Prostate gland (tissue), 2 donors: ENCODE data around the gene GRM8. TPM values are rescaled to one million over a fixed set of nuclear protein-coding genes. Genes with fewer than 3 reads are reported as not detected.

Experiments
- DNase-seq: peaks from one replicate; pipeline ENCODE4 v3.0.0-alpha.2; 2019; ENCODE audit warnings: low spot score
- H3K27ac ChIP-seq, 2 donors: fragments of 200-600 bp; sonication (generic); 2 replicates each; pipeline ENCODE4 v1.5.1; 2017 to 2019
- H3K27me3 ChIP-seq: fragments of 200-600 bp; sonication (generic); replicated peaks from 2 replicates; pipeline ENCODE4 v1.5.1; 2019; ENCODE audit not compliant: insufficient read depth
- H3K36me3 ChIP-seq, 2 donors: fragments of 200-600 bp; sonication (generic); 1 replicate in 1 of 2; 2 replicates in 1 of 2; pipeline versions ENCODE4 v1.5.1 to v1.8.1; 2017 to 2019
- H3K4me1 ChIP-seq: fragments of 200-600 bp; sonication (generic); replicated peaks from 2 replicates; pipeline ENCODE4 v1.5.1; 2019
- H3K4me3 ChIP-seq, 2 donors: fragments of 200-600 bp; sonication (generic); 2 replicates each; pipeline ENCODE4 v1.5.1; 2017 to 2019
- H3K9me3 ChIP-seq: fragments of 200-600 bp; sonication (generic); 2 replicates; pipeline ENCODE4 v1.5.1; 2017
- POLR2A ChIP-seq: fragments of 450-650 bp; IDR thresholded peaks from one replicate; pipeline ENCODE4 v1.6.1; 2016; ENCODE audit warnings: antibody characterized with exemption, mild to moderate bottlenecking
- POLR2AphosphoS5 ChIP-seq: sonication (generic); formaldehyde crosslinking; IDR thresholded peaks from one replicate; pipeline ENCODE4 v1.6.1; 2017; ENCODE audit warnings: antibody characterized with exemption
- WGBS: methylation state at CpG from one replicate; pipeline ENCODE4 v1.1.5; 2018; 5-methylcytosine and 5-hydroxymethylcytosine counted together
- intact Hi-C: fragments of 100-400 bp; cut with DNase I; formaldehyde crosslinking; loops from one replicate; pipeline ENCODE4 v1.14.2; 2022
- total RNA-seq, 2 donors: library from RNA; depleted of rRNA; stranded (reverse); fragments of >200 nt; gene quantifications; one replicate each; pipeline ENCODE4 v1.1.0, GENCODE V29; 2016
- TF ChIP-seq, protein P1 (sequence below), 4 experiments: fragments of 200-600 bp in 2 of 4; fragments of 450-650 bp in 2 of 4; sonication (generic) in 2 of 4; IDR thresholded peaks; 1 replicate in 3 of 4; 2 replicates in 1 of 4; pipeline ENCODE4 v1.5.1; 2016 to 2019; ENCODE audit warnings: antibody characterized with exemption in 4 of 4, mild to moderate bottlenecking in 2 of 4, moderate library complexity in 2 of 4

Gene GRM8
- total RNA-seq, 2 donors from 2014 or later, result 1.3 to 3.7 TPM

GRCh38 chr7:126495001-126495400, 757.7 kb downstream of the GRM8 start:
- H3K36me3 ChIP-seq, result no peaks in the 10 kb centered on the region
- intact Hi-C loops, result no loop called here
- H3K9me3 ChIP-seq, result no peaks in the 10 kb centered on the region
- H3K4me3 ChIP-seq, result no peak overlapping the region
- DNase-seq, result no peak
- H3K27me3 ChIP-seq, result no peaks in the 10 kb centered on the region
- 3% methylated on average over 1 of the region's 1 CpG for WGBS
- TF ChIP-seq, protein P1, sequence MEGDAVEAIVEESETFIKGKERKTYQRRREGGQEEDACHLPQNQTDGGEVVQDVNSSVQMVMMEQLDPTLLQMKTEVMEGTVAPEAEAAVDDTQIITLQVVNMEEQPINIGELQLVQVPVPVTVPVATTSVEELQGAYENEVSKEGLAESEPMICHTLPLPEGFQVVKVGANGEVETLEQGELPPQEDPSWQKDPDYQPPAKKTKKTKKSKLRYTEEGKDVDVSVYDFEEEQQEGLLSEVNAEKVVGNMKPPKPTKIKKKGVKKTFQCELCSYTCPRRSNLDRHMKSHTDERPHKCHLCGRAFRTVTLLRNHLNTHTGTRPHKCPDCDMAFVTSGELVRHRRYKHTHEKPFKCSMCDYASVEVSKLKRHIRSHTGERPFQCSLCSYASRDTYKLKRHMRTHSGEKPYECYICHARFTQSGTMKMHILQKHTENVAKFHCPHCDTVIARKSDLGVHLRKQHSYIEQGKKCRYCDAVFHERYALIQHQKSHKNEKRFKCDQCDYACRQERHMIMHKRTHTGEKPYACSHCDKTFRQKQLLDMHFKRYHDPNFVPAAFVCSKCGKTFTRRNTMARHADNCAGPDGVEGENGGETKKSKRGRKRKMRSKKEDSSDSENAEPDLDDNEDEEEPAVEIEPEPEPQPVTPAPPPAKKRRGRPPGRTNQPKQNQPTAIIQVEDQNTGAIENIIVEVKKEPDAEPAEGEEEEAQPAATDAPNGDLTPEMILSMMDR (IDR thresholded peaks at IDR 0.05), result no peak
- TF ChIP-seq POLR2AphosphoS5 (no peak), POLR2A (no peak)
- no peaks in the 10 kb centered on the region for H3K4me1 ChIP-seq
- H3K27ac ChIP-seq, result no peak overlapping the region

DNA sequence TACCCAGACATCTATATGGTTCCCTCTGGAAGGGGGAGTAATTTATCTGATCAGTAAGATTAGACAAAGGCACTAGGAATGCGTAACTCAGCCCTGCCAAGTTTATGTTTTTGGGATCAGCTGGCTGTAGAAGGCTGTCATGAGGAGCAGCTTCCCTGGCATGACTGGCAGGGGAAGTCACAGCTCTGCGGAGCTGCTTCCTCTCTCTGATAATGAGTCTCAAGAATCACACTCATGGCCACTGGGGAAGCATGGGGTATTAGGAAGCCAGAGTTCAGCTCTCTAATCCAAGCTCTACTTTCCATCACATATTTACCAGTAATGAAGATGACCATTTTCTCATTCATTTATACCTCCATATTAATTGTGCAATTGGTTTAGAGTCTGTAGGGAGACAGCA, 758.9 kb downstream of the GRM8 start:
- no peaks in the 10 kb centered on the region for H3K36me3 ChIP-seq
- H3K27ac ChIP-seq, result no peak overlapping the region
- TF ChIP-seq, protein P1 (IDR thresholded peaks at IDR 0.05), result no peak
- TF ChIP-seq POLR2AphosphoS5 (no peak), POLR2A (no peak)
- 68% methylated on average over 2 of the region's 2 CpGs for WGBS
- intact Hi-C loops, result no loop called here
- no peaks in the 10 kb centered on the region for H3K9me3 ChIP-seq
- H3K27me3 ChIP-seq, result no peaks in the 10 kb centered on the region
- DNase-seq, result no peak
- no peak overlapping the region for H3K4me3 ChIP-seq
- no peaks in the 10 kb centered on the region for H3K4me1 ChIP-seq

- Histone ChIP-seq H3K4me3 (no peak overlapping the region), H3K9me3 (no peaks in the 10 kb centered on the region), H3K27me3 (no peaks in the 10 kb centered on the region), H3K27ac (no peak overlapping the region), H3K4me1 (no peaks in the 10 kb centered on the region), H3K36me3 (no peaks in the 10 kb centered on the region)
- intact Hi-C loops, result no loop called here
- DNase-seq, result no peak
- TF ChIP-seq POLR2AphosphoS5 (no peak), POLR2A (no peak)
- TF ChIP-seq, protein P1 (IDR thresholded peaks at IDR 0.05), result no peak
- WGBS, result 83% methylated on average over 2 of the region's 2 CpGs
Observed at GRCh38 chr7:126489874-126490273, 762.9 kb downstream of the GRM8 start.

- 85% methylated on average over 4 of the region's 4 CpGs for WGBS
- Histone ChIP-seq H3K9me3 (no peaks in the 10 kb centered on the region), H3K27ac (no peak overlapping the region), H3K4me3 (no peak overlapping the region), H3K4me1 (no peaks in the 10 kb centered on the region), H3K36me3 (no peaks in the 10 kb centered on the region), H3K27me3 (no peaks in the 10 kb centered on the region)
- no peak for DNase-seq
- TF ChIP-seq POLR2A, result no peak
- TF ChIP-seq POLR2AphosphoS5, result no peak
- TF ChIP-seq, protein P1 (IDR thresholded peaks at IDR 0.05), result no peak
- intact Hi-C loops, result no loop called here
Observed at GRCh38 chr7:126487728-126488442, 764.9 kb downstream of the GRM8 start.

- no peaks in the 10 kb centered on the region for H3K27me3 ChIP-seq
- TF ChIP-seq POLR2AphosphoS5 (no peak), POLR2A (no peak)
- TF ChIP-seq, protein P1 (IDR thresholded peaks at IDR 0.05), result no peak
- intact Hi-C loops, result no loop called here
- no peaks in the 10 kb centered on the region for H3K36me3 ChIP-seq
- no peak overlapping the region for H3K4me3 ChIP-seq
- no peaks in the 10 kb centered on the region for H3K9me3 ChIP-seq
- H3K4me1 ChIP-seq, result no peaks in the 10 kb centered on the region
- no peak for DNase-seq
- H3K27ac ChIP-seq, result no peak overlapping the region
Observed at GRCh38 chr7:126486806-126487205, 765.9 kb downstream of the GRM8 start.
